HG02610 (cell line): ENCODE results near the gene EXOC3L4.
"Not testable (repeated sequence)": the region's sequence is repeated elsewhere in the genome, so short reads cannot be mapped to it uniquely, and the experiment has no call there.

Experiments used
- ATAC-seq: cut with Tn5 transposase; IDR thresholded peaks from one replicate; pipeline ENCODE4 v1.9.1; 2021; ENCODE audit warnings: mild to moderate bottlenecking, moderate library complexity; ENCODE audit not compliant: unreplicated experiment

Gene EXOC3L4

GRCh38 chr14:103142026-103142425 lies 47.5 kb downstream of the EXOC3L4 start:
- ATAC-seq: no peak

DNA sequence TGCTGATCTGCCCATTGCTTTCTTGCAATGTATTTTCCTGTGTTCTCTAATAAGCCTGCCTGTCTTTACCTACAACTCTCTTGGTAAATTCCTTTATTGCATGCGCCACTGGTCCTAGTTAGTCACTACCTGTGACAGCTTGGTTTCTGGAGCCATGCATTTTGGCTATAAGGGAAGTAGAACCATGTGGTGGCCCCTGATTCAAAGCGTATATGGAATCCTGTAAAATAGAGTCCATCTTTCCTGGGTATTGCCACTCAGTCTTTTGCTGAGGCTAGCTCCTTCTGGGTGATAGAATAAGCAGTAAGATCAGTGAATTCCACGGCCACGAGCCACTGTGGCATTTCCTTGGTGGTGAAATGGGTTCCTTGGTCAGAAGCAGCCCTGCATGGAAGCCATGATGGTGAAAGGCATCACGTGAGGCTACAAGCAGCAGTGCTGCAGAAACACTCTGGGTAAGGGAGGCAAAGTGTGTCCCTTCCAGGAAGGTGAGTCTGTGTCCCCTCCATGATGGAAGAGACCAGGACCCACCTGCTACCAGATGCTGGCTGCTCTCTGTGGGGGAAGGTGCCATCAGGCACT lies 48.3 kb downstream of the EXOC3L4 start:
- ATAC-seq: no peak

- ATAC-seq: no peak
Observed at GRCh38 chr14:103143506-103143905, 49.0 kb downstream of the EXOC3L4 start.

GRCh38 chr14:103144085-103144484 lies 49.6 kb downstream of the EXOC3L4 start:
- no peak for ATAC-seq

- no peak for ATAC-seq
Observed at GRCh38 chr14:103146141-103146709, 51.7 kb downstream of the EXOC3L4 start.

- ATAC-seq: no peak
Observed at GRCh38 chr14:103149351-103150237, 55.1 kb downstream of the EXOC3L4 start.

GRCh38 chr14:103151270-103151945 lies 56.9 kb downstream of the EXOC3L4 start:
- no peak for ATAC-seq

GRCh38 chr14:103155010-103155409 lies 60.5 kb downstream of the EXOC3L4 start:
- ATAC-seq: no peak

DNA sequence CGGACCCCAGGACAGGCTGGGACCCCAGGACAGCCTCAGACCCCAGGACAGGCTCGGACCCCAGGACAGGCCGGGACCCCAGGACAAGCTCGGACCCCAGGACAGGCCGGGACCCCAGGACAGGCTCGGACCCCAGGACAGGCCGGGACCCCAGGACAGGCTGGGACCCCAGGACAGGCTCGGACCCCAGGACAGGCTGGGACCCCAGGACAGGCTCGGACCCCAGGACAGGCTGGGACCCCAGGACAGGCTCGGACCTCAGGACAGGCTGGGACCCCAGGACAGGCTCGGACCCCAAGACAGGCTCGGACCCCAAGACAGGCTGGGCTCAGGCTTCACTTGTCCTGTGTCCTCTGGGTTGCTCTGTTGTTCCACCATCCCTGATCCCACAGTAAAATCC lies 60.9 kb downstream of the EXOC3L4 start:
- ATAC-seq: not testable (repeated sequence)

GRCh38 chr14:103155826-103156394 lies 61.4 kb downstream of the EXOC3L4 start:
- no peak for ATAC-seq

DNA sequence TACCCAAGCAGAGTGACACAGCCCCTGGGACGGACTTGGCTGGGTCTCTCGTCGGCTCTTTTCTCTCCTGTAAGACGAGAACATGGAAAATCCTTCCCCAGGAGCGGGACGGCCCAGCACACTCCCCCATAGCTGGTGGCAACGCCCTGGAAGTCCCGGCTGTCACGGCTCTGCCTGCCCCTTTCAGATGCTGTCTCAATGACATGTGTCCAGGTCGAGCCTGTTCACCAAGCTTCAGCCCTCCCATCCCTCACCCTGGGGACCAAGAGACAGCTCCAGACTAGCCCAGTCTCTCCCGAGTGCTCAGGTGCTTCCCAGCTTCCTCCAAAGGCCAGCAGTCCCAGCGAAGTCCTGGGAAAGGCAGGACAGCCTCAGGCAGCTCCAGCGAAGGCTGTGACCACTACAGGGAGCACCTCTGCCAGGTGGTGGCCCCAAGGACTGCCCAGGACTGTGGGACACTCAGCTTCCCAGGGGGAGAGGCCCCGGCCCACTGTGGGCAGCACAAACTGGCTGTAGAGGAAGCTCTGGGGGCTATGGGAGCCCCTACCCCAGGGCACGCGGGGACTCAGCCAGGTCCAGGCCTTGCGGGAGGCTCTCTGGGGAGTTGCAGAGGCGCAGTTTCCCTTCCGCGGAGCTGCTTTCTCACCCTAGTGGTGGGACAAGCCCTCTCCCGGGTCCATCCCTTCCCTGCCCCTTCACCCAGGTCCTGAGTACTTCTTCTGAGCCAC lies 62.3 kb downstream of the EXOC3L4 start:
- no peak for ATAC-seq

- ATAC-seq: no peak
Observed at GRCh38 chr14:103157969-103158368, 63.4 kb downstream of the EXOC3L4 start.

GRCh38 chr14:103158688-103159087 lies 64.2 kb downstream of the EXOC3L4 start:
- no peak for ATAC-seq
